GM12872 (cell line): ENCODE results near the gene TMEM266.

Experiments
- CTCF ChIP-seq: IDR thresholded peaks from 3 replicates; pipeline ENCODE4 v1.5.1; 2011; ENCODE audit warnings: low read depth, mild to moderate bottlenecking, low read length, moderate library complexity; ENCODE audit not compliant: insufficient read depth

The TMEM266 gene

GRCh38 chr15:76134537-76134936, 74.8 kb downstream of the TMEM266 start:
- no peak for TF ChIP-seq CTCF

GRCh38 chr15:76135516-76135915, 75.7 kb downstream of the TMEM266 start:
- TF ChIP-seq CTCF = no peak

- TF ChIP-seq CTCF = no peak
These were observed 78.7 kb downstream of the TMEM266 start for GRCh38 chr15:76138436-76138835.

- TF ChIP-seq CTCF = peak; percentile 96
These were observed 79.7 kb downstream of the TMEM266 start for GRCh38 chr15:76139368-76140073.

- no peak for TF ChIP-seq CTCF
These were observed 80.3 kb downstream of the TMEM266 start for GRCh38 chr15:76140074-76140464.

- TF ChIP-seq CTCF = no peak
These were observed 87.0 kb downstream of the TMEM266 start for GRCh38 chr15:76146812-76147211.

- TF ChIP-seq CTCF = peak; percentile 97
These were observed 88.3 kb downstream of the TMEM266 start for GRCh38 chr15:76147906-76148570.
